ENCODE data around the gene TEX44.

DNA sequence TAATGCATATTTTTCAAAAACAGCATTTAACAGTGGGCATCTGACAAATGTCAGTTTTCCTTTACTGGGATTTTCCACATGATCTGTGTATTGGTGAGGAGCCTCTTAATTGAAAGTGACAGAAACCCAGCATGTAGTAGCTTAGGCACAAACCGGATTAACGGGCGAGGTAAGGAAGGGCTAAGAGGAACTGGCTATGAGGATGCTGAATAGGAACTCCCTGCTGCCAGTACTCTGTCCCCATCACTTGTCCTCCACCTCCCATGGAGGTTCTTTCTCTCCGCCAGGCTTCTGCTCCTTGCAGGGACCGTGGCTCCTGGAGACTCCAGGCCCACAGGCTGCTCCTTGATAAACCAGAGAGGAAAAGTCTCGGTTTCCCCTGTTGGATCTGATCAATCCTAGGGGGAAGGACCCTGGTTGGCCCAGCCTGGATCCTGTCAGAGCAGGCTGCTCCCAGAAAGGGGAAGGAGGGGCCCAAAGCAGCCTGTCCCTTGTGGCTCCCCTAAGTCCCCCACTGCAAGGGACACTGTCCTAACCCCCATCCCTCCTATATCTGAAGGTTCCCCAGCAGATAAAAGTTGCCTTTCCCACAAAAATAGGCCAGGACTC lies 10.3 kb downstream of the TEX44 start:
- no peak for TF ChIP-seq CTCF (IDR thresholded peaks at IDR 0.05; ENCODE audit: insufficient read depth, low read depth, low read length)
- TF ChIP-seq EZH2 (IDR thresholded peaks at IDR 0.05; ENCODE audit: insufficient read depth, low read length) = no peak

All from astrocyte (in vitro differentiated cells and primary cell).